Panc1 (cell line): ENCODE measurements around the gene RNASE2. TPM values are rescaled to one million over a fixed set of nuclear protein-coding genes. Genes with fewer than 3 reads are reported as not detected.
A peak's percentile ranks its signal among the peaks of the same experiment; 100 is the strongest.
"Not testable (repeated sequence)": the region's sequence is repeated elsewhere in the genome, so short reads cannot be mapped to it uniquely, and the experiment has no call there.

ENCODE experiments used
- ATAC-seq: fragments of 200-7000 bp; cut with Tn5 transposase; 2 replicates; pipeline ENCODE4 v1.9.1; 2020; ENCODE audit warnings: mild to moderate bottlenecking, moderate library complexity
- BruUV-seq: library from RNA; stranded (reverse); fragments of 400-500 nt; replicated peaks from 2 replicates; lab custom pipeline; 2021; lab: Mats Ljungman, UMichigan
- CTCF ChIA-PET: fragments of 300-600 bp; sonication (Branson Sonifier 250); formaldehyde crosslinking; loops from one replicate; lab custom pipeline; 2022; ENCODE audit warnings: antibody characterized with exemption; lab: Charles Lee
- POLR2A ChIA-PET: fragments of 300-600 bp; sonication (Branson Sonifier 250); formaldehyde crosslinking; loops from one replicate; lab custom pipeline; 2022; ENCODE audit warnings: antibody characterized with exemption; lab: Charles Lee
- DNase-seq: peaks from one replicate; pipeline ENCODE4 v3.0.0-alpha.2; 2010; ENCODE audit warnings: low read depth, low spot score
- H3K27ac ChIP-seq: 2 replicates; pipeline ENCODE4 v1.5.1; 2011; ENCODE audit warnings: mild to moderate bottlenecking, low read length, inconsistent platforms
- H3K27me3 ChIP-seq: fragments of 200-500 bp; sonication (Bioruptor generic); 2 replicates; pipeline ENCODE4 v1.6.0; 2014; ENCODE audit warnings: low read length, inconsistent platforms; ENCODE audit not compliant: control insufficient read depth, insufficient read depth
- H3K36me3 ChIP-seq: fragments of 200-500 bp; sonication (Bioruptor generic); 2 replicates; pipeline ENCODE4 v1.5.1; 2014; ENCODE audit warnings: inconsistent platforms, mild to moderate bottlenecking, low read length, moderate library complexity; ENCODE audit not compliant: control insufficient read depth, insufficient read depth
- H3K4me1 ChIP-seq: 2 replicates; pipeline ENCODE4 v1.5.1; 2011; ENCODE audit warnings: inconsistent platforms, mild to moderate bottlenecking, low read length, moderate library complexity; ENCODE audit not compliant: control insufficient read depth, insufficient read depth
- H3K4me3 ChIP-seq, 2 experiments: 2 replicates each; pipeline ENCODE4 v1.5.1; 2011 to 2012; ENCODE audit warnings: low read depth in 2 of 2, low read length in 2 of 2, mild to moderate bottlenecking in 2 of 2, inconsistent platforms in 1 of 2, moderate library complexity in 1 of 2
- H3K9me3 ChIP-seq: fragments of 200-500 bp; sonication (Bioruptor generic); 2 replicates; pipeline ENCODE4 v1.5.1; 2014; ENCODE audit warnings: low read depth, mild to moderate bottlenecking, inconsistent platforms, low read length, moderate library complexity; ENCODE audit not compliant: control insufficient read depth, insufficient read depth
- CTCF ChIP-seq: fragments of 450-650 bp; IDR thresholded peaks from 2 replicates; pipeline ENCODE4 v1.5.1; 2017; ENCODE audit warnings: mild to moderate bottlenecking
- POLR2AphosphoS5 ChIP-seq: IDR thresholded peaks from 2 replicates; pipeline ENCODE4 v1.6.1; 2012; ENCODE audit warnings: mild to moderate bottlenecking, low read depth, low read length, moderate library complexity
- REST ChIP-seq, 2 experiments: IDR thresholded peaks; 2 replicates each; pipeline ENCODE4 v1.6.1; 2011 to 2012; ENCODE audit warnings: low read depth in 2 of 2, control low read depth in 1 of 2, low read length in 1 of 2, mild to moderate bottlenecking in 1 of 2, moderate library complexity in 1 of 2; ENCODE audit not compliant: insufficient read depth in 1 of 2
- SIN3A ChIP-seq: IDR thresholded peaks from 2 replicates; pipeline ENCODE4 v1.6.1; 2012; ENCODE audit warnings: low read depth, mild to moderate bottlenecking, low read length, moderate library complexity, borderline replicate concordance; ENCODE audit not compliant: insufficient read depth
- TCF7L2 ChIP-seq: IDR thresholded peaks from 2 replicates; pipeline ENCODE4 v1.6.1; 2011; ENCODE audit warnings: mild to moderate bottlenecking, low read depth, low read length, inconsistent platforms
- in situ Hi-C: cut with HindIII; loops from 2 replicates; pipeline ENCODE4 v1.10.0; 2016; ENCODE audit warnings: low sequenced_read_pairs, low pct_unique_long_range_greater_than_20kb
- intact Hi-C: fragments of 100-400 bp; cut with micrococcal nuclease; formaldehyde crosslinking; loops from one replicate; pipeline ENCODE4 v1.10.0; 2022; ENCODE audit not compliant: unreplicated experiment
- total RNA-seq: library from RNA; stranded (reverse); gene quantifications from one replicate; pipeline ENCODE4 v1.2.1, GENCODE V29; 2021; ENCODE audit not compliant: unreplicated experiment

RNASE2 gene
- total RNA-seq, 1 experiment from 2014 or later = not detected

- DNase-seq (no peak), ATAC-seq (no peak)
- Histone ChIP-seq H3K4me1 (no peaks in the 10 kb centered on the region), H3K9me3 (no peaks in the 10 kb centered on the region), H3K27ac (no peak overlapping the region), H3K36me3 (no peaks in the 10 kb centered on the region), H3K4me3 (no peak overlapping the region), H3K27me3 (no peaks in the 10 kb centered on the region)
- CTCF ChIA-PET = no interaction called here
- no TSS peak for BruUV-seq
- intact Hi-C loops = no loop called here
- POLR2A ChIA-PET = no interaction called here
- in situ Hi-C loops = no loop called here
- TF ChIP-seq TCF7L2 (no peak), SIN3A (no peak), CTCF (no peak), POLR2AphosphoS5 (no peak)
Measured at GRCh38 chr14:20982646-20983369, 27.5 kb downstream of the RNASE2 start.

- H3K36me3 ChIP-seq, H3K9me3 ChIP-seq, DNase-seq, in situ Hi-C loops, H3K4me1 ChIP-seq, H3K27me3 ChIP-seq, BruUV-seq, intact Hi-C loops, POLR2A ChIA-PET, H3K27ac ChIP-seq, H3K4me3 ChIP-seq, ATAC-seq: not testable (repeated sequence)
- CTCF ChIA-PET = interaction anchor here (2.3 kb wide), 1 partner anchor 15 kb away, joined by 7 read pairs; no protein-coding TSS in a partner anchor
Measured at GRCh38 chr14:20985650-20986049, 30.4 kb downstream of the RNASE2 start.

GRCh38 chr14:20986811-20987210 lies 31.5 kb downstream of the RNASE2 start:
- in situ Hi-C loops (no loop called here), intact Hi-C loops (no loop called here)
- CTCF ChIA-PET = interaction anchor here (2.3 kb wide), 1 partner anchor 16 kb away, joined by 7 read pairs; no protein-coding TSS in a partner anchor
- DNase-seq (peak; percentile 33), ATAC-seq (0 out of 2 replicates have a peak, but pooled peaks have one; percentile 40)
- no peaks in the 10 kb centered on the region for H3K27me3 ChIP-seq
- H3K9me3 ChIP-seq = no peaks in the 10 kb centered on the region
- no peak overlapping the region for H3K27ac ChIP-seq
- no TSS peak for BruUV-seq
- peaks cover 10% of the 10 kb centered on the region for H3K4me1 ChIP-seq
- POLR2A ChIA-PET = no interaction called here
- peaks cover 5% of the 10 kb centered on the region; the same call in 1 of the 2 replicates for H3K36me3 ChIP-seq
- no peak for TF ChIP-seq TCF7L2
- no peak for TF ChIP-seq CTCF
- TF ChIP-seq POLR2AphosphoS5 = no peak
- TF ChIP-seq SIN3A = no peak
- TF ChIP-seq REST (IDR thresholded peaks at IDR 0.05; ENCODE audit: insufficient read depth in 1 of 2, low read depth in 2 of 2, low read length in 1 of 2) = no peak
- H3K4me3 ChIP-seq = no peak overlapping the region
